Fibroblast of skin of abdomen (primary cell): Measurements from ENCODE around the gene CD209. TPM values are rescaled to one million over a fixed set of nuclear protein-coding genes. Genes with fewer than 3 reads are reported as not detected.
"Not testable (repeated sequence)": the region's sequence is repeated elsewhere in the genome, so short reads cannot be mapped to it uniquely, and the experiment has no call there.

Source experiments
- DNase-seq: peaks from one replicate; pipeline ENCODE4 v3.0.0-alpha.2; 2013
- polyA plus RNA-seq, 2 experiments: library from polyadenylated mRNA; unstranded; fragments of 120-200 nt; gene quantifications; one replicate each; pipeline ENCODE4 v1.2.1, GENCODE V29; 2013; ENCODE audit not compliant: insufficient read length in 2 of 2

The CD209 gene
- polyA plus RNA-seq (2013, experiment 1 of 2; ENCODE audit: insufficient read length): not detected
- polyA plus RNA-seq (2013, experiment 2 of 2; ENCODE audit: insufficient read length): not detected

GRCh38 chr19:7746903-7747884 is at the start of gene CD209:
CD209 (minus strand) TSS chr19:7747534; CDS start chr19:7747511, 23 bp downstream.
- no peak for DNase-seq

GRCh38 chr19:7795555-7796161 is 48.3 kb upstream of the CD209 start:
- no peak for DNase-seq

- DNase-seq: no peak
These were observed 46.2 kb upstream of the CD209 start for GRCh38 chr19:7793493-7793892.

- DNase-seq: not testable (repeated sequence)
These were observed 45.4 kb upstream of the CD209 start for GRCh38 chr19:7792701-7793100.

- DNase-seq: no peak
These were observed 44.9 kb upstream of the CD209 start for GRCh38 chr19:7792281-7792680.

GRCh38 chr19:7790416-7790815 is 43.1 kb upstream of the CD209 start:
- DNase-seq: no peak

- DNase-seq: no peak
These were observed 42.1 kb upstream of the CD209 start for GRCh38 chr19:7789447-7789846.

GRCh38 chr19:7788933-7789323 is 41.6 kb upstream of the CD209 start:
- no peak for DNase-seq

GRCh38 chr19:7788178-7788932 is 41.0 kb upstream of the CD209 start:
- DNase-seq: no peak

- DNase-seq: no peak
These were observed 40.4 kb upstream of the CD209 start for GRCh38 chr19:7787602-7788177.

- DNase-seq: no peak
These were observed 39.8 kb upstream of the CD209 start for GRCh38 chr19:7787141-7787540.

- no peak for DNase-seq
These were observed 37.5 kb upstream of the CD209 start for GRCh38 chr19:7784856-7785255.

GRCh38 chr19:7783991-7784423 is 36.7 kb upstream of the CD209 start:
- peak; percentile 8 for DNase-seq

- no peak for DNase-seq
These were observed 33.8 kb upstream of the CD209 start for GRCh38 chr19:7781157-7781556.

- DNase-seq: no peak
These were observed 32.5 kb upstream of the CD209 start for GRCh38 chr19:7779631-7780486.

- no peak for DNase-seq
These were observed 30.7 kb upstream of the CD209 start for GRCh38 chr19:7778081-7778480.

- DNase-seq: no peak
These were observed 28.4 kb upstream of the CD209 start for GRCh38 chr19:7775761-7776160.

- no peak for DNase-seq
These were observed 26.5 kb upstream of the CD209 start for GRCh38 chr19:7773841-7774240.

- DNase-seq: peak; percentile 74
These were observed 25.5 kb upstream of the CD209 start for GRCh38 chr19:7772752-7773291.

GRCh38 chr19:7771072-7771471 is 23.7 kb upstream of the CD209 start:
- no peak for DNase-seq

GRCh38 chr19:7769171-7769570 is 21.8 kb upstream of the CD209 start:
- no peak for DNase-seq
